Type B pancreatic cell (in vitro differentiated cells): ENCODE measurements around the gene ANGEL1. TPM values are rescaled to one million over a fixed set of nuclear protein-coding genes. Genes with fewer than 3 reads are reported as not detected.

Experiments used
- DNase-seq: peaks from one replicate; pipeline ENCODE4 v3.0.0; 2021; ENCODE audit warnings: mixed read lengths; ENCODE audit not compliant: unreplicated experiment; ENCODE audit errors: extremely low spot score
- H3K27ac Mint-ChIP-seq: 2 replicates; pipeline ENCODE4 v1.8.0; 2021; ENCODE audit warnings: mild to moderate bottlenecking, mixed read lengths
- H3K27me3 Mint-ChIP-seq: 2 replicates; pipeline ENCODE4 v1.8.0; 2021; ENCODE audit warnings: mixed read lengths
- H3K36me3 Mint-ChIP-seq: 2 replicates; pipeline ENCODE4 v1.8.0; 2021; ENCODE audit warnings: mixed read lengths
- H3K4me1 Mint-ChIP-seq: one replicate; pipeline ENCODE4 v1.8.0; 2021; ENCODE audit warnings: mixed read lengths; ENCODE audit not compliant: unreplicated experiment
- H3K4me3 Mint-ChIP-seq: 2 replicates; pipeline ENCODE4 v1.8.0; 2021; ENCODE audit warnings: mild to moderate bottlenecking, mixed read lengths
- H3K9me3 Mint-ChIP-seq: 2 replicates; pipeline ENCODE4 v1.8.0; 2021; ENCODE audit warnings: mixed read lengths
- total RNA-seq: library from RNA; stranded (reverse); gene quantifications from 2 replicates; pipeline ENCODE4 v1.2.1, GENCODE V29; 2021; ENCODE audit warnings: low replicate concordance
- TF ChIP-seq, protein P1 (sequence below): fragments of 200-600 bp; sonication (generic); conservative IDR thresholded peaks from 2 replicates; pipeline ENCODE4 v1.5.0; 2021; ENCODE audit warnings: antibody characterized with exemption, mild to moderate bottlenecking

The ANGEL1 gene
- total RNA-seq, 1 donor from 2014 or later = 28.4 TPM

DNA sequence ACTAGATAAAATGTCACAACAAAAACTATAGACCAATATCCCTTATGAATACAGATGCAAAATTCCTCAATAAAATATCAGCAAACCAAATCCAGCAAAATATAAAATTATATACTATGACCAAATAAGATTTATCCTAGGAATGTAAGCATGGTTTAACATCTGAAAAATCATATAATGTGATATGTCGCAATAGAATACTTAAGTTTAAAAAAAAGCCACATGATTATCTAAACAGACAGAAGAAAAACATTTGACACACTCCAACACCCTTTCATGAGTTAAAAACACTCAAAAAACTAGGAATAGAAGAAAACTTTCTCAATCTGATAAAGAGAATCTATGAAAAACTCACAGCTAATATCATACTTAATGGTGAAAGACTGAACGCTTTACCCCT is 20.3 kb downstream of the ANGEL1 start:
- peaks cover 24% of the 10 kb centered on the region for H3K36me3 Mint-ChIP-seq
- DNase-seq = no peak
- no peaks in the 10 kb centered on the region for H3K4me1 Mint-ChIP-seq
- H3K4me3 Mint-ChIP-seq = no peak overlapping the region
- TF ChIP-seq, protein P1, sequence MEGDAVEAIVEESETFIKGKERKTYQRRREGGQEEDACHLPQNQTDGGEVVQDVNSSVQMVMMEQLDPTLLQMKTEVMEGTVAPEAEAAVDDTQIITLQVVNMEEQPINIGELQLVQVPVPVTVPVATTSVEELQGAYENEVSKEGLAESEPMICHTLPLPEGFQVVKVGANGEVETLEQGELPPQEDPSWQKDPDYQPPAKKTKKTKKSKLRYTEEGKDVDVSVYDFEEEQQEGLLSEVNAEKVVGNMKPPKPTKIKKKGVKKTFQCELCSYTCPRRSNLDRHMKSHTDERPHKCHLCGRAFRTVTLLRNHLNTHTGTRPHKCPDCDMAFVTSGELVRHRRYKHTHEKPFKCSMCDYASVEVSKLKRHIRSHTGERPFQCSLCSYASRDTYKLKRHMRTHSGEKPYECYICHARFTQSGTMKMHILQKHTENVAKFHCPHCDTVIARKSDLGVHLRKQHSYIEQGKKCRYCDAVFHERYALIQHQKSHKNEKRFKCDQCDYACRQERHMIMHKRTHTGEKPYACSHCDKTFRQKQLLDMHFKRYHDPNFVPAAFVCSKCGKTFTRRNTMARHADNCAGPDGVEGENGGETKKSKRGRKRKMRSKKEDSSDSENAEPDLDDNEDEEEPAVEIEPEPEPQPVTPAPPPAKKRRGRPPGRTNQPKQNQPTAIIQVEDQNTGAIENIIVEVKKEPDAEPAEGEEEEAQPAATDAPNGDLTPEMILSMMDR = no peak
- H3K27ac Mint-ChIP-seq = no peak overlapping the region
- no peaks in the 10 kb centered on the region for H3K9me3 Mint-ChIP-seq
- no peaks in the 10 kb centered on the region for H3K27me3 Mint-ChIP-seq

DNA sequence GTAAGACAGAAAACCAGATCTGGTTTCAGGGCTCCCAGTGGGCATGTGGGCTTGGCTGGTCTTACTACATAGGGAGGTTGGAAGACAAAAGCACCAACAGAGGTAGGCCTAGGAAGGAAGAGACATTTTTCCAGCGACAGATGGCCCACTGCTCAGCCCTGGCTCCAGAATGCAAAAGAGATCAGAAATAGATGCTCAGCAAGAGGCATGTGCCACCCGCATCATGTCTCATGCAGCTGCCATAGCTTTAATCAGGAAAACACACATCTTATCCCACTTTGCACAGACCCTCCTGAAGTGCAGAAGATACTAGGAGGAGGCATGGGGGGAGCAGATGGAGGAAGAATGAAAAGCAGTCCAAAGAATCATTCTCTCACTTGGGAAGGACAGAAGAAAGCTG is 26.1 kb downstream of the ANGEL1 start:
- no peak for DNase-seq
- Mint-ChIP-seq H3K27me3 (no peaks in the 10 kb centered on the region), H3K4me1 (peaks cover 6% of the 10 kb centered on the region), H3K9me3 (no peaks in the 10 kb centered on the region), H3K27ac (no peak overlapping the region), H3K4me3 (no peak overlapping the region), H3K36me3 (peaks cover 17% of the 10 kb centered on the region)
- TF ChIP-seq, protein P1 = no peak

DNA sequence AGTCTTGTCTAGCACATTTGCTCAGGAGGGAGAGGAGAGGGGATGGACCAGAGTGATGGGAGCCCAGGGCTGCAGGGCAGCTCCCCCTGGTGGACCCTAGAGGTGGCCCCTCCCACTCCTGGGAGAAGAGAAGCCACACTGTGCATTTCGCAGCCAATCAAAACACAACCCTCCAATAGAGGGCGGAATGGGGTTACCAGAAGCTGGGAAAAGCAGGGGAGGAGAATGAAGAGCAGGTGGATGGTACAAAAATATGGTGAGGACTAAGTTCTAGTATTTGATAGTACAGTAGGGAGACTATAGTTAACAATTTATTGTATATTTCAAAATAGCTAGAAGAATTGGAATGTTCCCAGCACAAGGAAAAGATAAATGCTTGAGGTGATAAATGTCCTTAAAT is 27.8 kb downstream of the ANGEL1 start:
- Mint-ChIP-seq H3K27me3 (no peaks in the 10 kb centered on the region), H3K36me3 (peaks cover 22% of the 10 kb centered on the region)

DNA sequence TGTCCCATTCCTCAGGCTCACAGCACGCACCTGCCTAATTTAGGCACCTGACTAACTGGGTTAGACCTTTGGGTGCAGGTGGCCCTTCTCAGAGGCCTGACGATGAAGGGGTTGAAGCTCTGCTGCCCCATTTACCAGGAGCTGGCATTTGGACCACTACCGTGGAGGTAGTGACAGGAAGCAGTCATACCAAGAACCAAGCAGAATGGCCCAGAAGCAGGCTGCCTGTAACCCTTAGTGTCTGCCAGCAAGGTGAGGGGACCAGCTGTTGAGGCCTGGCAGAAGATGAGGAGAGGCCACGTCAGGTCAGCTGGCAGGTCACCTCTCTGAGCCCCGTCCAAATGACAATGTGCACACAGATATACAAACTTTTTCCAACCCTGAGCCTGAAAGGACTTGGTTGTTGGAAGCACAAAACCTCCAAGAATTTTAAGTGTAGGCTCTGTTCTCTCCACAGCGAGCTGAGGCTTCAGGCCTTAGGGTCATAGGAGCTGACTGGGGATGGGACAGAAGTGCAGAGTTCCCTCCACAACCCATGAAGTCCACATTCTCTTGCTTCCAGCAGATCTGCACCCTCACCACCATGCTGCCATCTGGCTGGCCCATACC is 28.3 kb downstream of the ANGEL1 start:
- no peak overlapping the region for H3K27ac Mint-ChIP-seq
- no peak for DNase-seq
- no peak overlapping the region for H3K4me3 Mint-ChIP-seq
- TF ChIP-seq, protein P1 = no peak
- H3K36me3 Mint-ChIP-seq = peaks cover 22% of the 10 kb centered on the region
- no peaks in the 10 kb centered on the region for H3K9me3 Mint-ChIP-seq
- peaks cover 16% of the 10 kb centered on the region for H3K4me1 Mint-ChIP-seq
- H3K27me3 Mint-ChIP-seq = no peaks in the 10 kb centered on the region

More for the DNA sequence above, 27.8 kb downstream of the ANGEL1 start:
- Mint-ChIP-seq H3K27ac (peak overlapping the region; percentile 14), H3K9me3 (no peaks in the 10 kb centered on the region), H3K4me3 (no peak overlapping the region), H3K4me1 (peaks cover 16% of the 10 kb centered on the region)
- TF ChIP-seq, protein P1 = peak; percentile 88
- no peak for DNase-seq

DNA sequence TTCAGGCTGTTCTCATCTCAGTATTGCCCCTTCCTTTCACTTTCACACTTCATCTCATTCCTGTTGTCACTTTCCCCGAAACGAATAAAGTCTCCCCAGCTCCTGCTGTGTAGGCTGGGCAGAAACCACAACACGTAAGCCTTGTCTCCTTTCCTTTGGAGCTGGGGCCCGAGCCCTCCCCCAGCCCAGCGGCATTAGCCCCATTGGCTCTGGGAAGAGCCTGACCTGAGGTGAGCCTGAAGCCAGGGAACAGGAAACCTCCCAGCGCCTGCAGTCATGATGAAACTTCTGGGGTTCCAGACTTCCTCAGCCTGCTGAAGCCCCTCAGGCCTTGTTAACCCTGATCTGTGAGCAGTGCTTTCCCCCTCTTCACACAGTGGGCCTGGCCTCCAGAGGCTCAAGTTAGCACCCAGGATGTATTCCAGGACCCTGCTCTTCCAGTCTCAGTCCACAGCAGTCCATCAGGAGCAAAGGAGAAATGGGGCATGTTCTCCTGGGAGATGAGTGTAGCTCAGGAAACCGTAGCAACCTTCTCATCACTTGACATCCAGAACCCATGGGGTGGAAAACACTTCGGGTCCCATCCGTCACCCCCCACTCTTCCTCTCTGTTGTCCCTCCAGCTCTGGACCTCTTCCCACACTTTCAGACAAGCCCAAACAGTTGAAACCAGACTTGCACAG is 29.7 kb downstream of the ANGEL1 start:
- peaks cover 16% of the 10 kb centered on the region for H3K4me1 Mint-ChIP-seq
- peaks cover 19% of the 10 kb centered on the region for H3K36me3 Mint-ChIP-seq
- no peaks in the 10 kb centered on the region for H3K9me3 Mint-ChIP-seq
- no peak for DNase-seq
- no peak overlapping the region for H3K27ac Mint-ChIP-seq
- H3K4me3 Mint-ChIP-seq = no peak overlapping the region
- TF ChIP-seq, protein P1 = no peak
- no peaks in the 10 kb centered on the region for H3K27me3 Mint-ChIP-seq
